SK-N-SH (cell line): ENCODE data around the gene POU4F2. TPM values are rescaled to one million over a fixed set of nuclear protein-coding genes. Genes with fewer than 3 reads are reported as not detected.

Experiments used
- CTCF ChIA-PET: fragments of 300-600, 350-600 bp; formaldehyde crosslinking; extraction: SDS; loops from one replicate; lab custom pipeline; 2021; lab: Yijun Ruan, JAX
- POLR2A ChIA-PET: fragments of 350-600 bp; sonication (Branson Sonifier 250); formaldehyde crosslinking; extraction: SDS; loops from one replicate; lab custom pipeline; 2020; ENCODE audit warnings: antibody characterized with exemption, inconsistent platforms; lab: Yijun Ruan, JAX
- DNase-seq: peaks from one replicate; pipeline ENCODE4 v3.0.0; 2012
- H2AFZ ChIP-seq: fragments of 200-600 bp; sonication (generic); 2 replicates; pipeline ENCODE4 v1.8.1; 2016; ENCODE audit warnings: antibody characterized with exemption, mild to moderate bottlenecking, low read depth
- H3F3A ChIP-seq: fragments of 200-600 bp; sonication (generic); replicated peaks from 2 replicates; pipeline ENCODE3; 2016; ENCODE audit warnings: antibody characterized with exemption, mild to moderate bottlenecking; ENCODE audit not compliant: insufficient read depth
- H3K27ac ChIP-seq, 2 experiments: fragments of 200-500 bp in 1 of 2; fragments of 200-600 bp in 1 of 2; sonication (Bioruptor generic) in 1 of 2; sonication (generic), shearing (Covaris generic) in 1 of 2; 2 replicates each; pipeline versions ENCODE4 v1.5.1 to v1.6.1; 2014 to 2016; ENCODE audit warnings: low read depth in 2 of 2, inconsistent platforms in 1 of 2, low read length in 1 of 2, mild to moderate bottlenecking in 1 of 2, mixed read lengths in 1 of 2
- H3K27me3 ChIP-seq: fragments of 200-600 bp; sonication (generic), shearing (Covaris generic); 2 replicates; pipeline ENCODE4 v1.6.1; 2016; ENCODE audit warnings: mixed run types; ENCODE audit not compliant: insufficient read depth
- H3K36me3 ChIP-seq, 2 experiments: fragments of 200-500 bp in 1 of 2; fragments of 200-600 bp in 1 of 2; sonication (Bioruptor generic) in 1 of 2; sonication (generic) in 1 of 2; replicated peaks in 1 of 2; 2 replicates each; pipeline versions ENCODE3 to v1.5.1; 2014 to 2016; ENCODE audit warnings: low read length in 1 of 2, mild to moderate bottlenecking in 1 of 2; ENCODE audit not compliant: insufficient read depth in 2 of 2, control insufficient read depth in 1 of 2
- H3K4me1 ChIP-seq, 2 experiments: fragments of 200-500 bp in 1 of 2; fragments of 200-600 bp in 1 of 2; sonication (Bioruptor generic) in 1 of 2; sonication (generic), shearing (Covaris generic) in 1 of 2; 2 replicates each; pipeline versions ENCODE4 v1.5.1 to v1.6.1; 2014 to 2016; ENCODE audit warnings: low read depth in 1 of 2, low read length in 1 of 2, mixed run types in 1 of 2; ENCODE audit not compliant: insufficient read depth in 2 of 2, control insufficient read depth in 1 of 2
- H3K4me2 ChIP-seq: fragments of 200-600 bp; sonication (generic), shearing (Covaris generic); 2 replicates; pipeline ENCODE4 v1.6.1; 2017; ENCODE audit warnings: mixed run types
- H3K4me3 ChIP-seq, 2 experiments: fragments of 200-500 bp in 1 of 2; fragments of 200-600 bp in 1 of 2; sonication (Bioruptor generic) in 1 of 2; sonication (generic), shearing (Covaris generic) in 1 of 2; 2 replicates each; pipeline versions ENCODE4 v1.5.1 to v1.8.1; 2014 to 2016; ENCODE audit warnings: low read depth in 2 of 2, inconsistent platforms in 1 of 2, low read length in 1 of 2, mild to moderate bottlenecking in 1 of 2, mixed read lengths in 1 of 2, moderate library complexity in 1 of 2
- H3K79me2 ChIP-seq: fragments of 200-600 bp; sonication (generic); 2 replicates; pipeline ENCODE4 v1.8.1; 2017; ENCODE audit warnings: mild to moderate bottlenecking; ENCODE audit not compliant: insufficient read depth
- H3K9ac ChIP-seq: fragments of 200-600 bp; sonication (generic); 2 replicates; pipeline ENCODE4 v1.6.1; 2017; ENCODE audit warnings: mixed run types
- H3K9me2 ChIP-seq: fragments of 200-600 bp; sonication (generic); 2 replicates; pipeline ENCODE4 v1.6.1; 2017; ENCODE audit warnings: mixed run types
- H3K9me3 ChIP-seq: fragments of 200-600 bp; sonication (generic); 2 replicates; pipeline ENCODE4 v1.6.1; 2017; ENCODE audit warnings: mixed run types, mild to moderate bottlenecking, moderate library complexity
- H4K20me1 ChIP-seq: fragments of 200-600 bp; sonication (generic); 2 replicates; pipeline ENCODE4 v1.6.1; 2017; ENCODE audit warnings: mild to moderate bottlenecking, mixed run types; ENCODE audit not compliant: insufficient read depth
- ELF1 ChIP-seq: IDR thresholded peaks from 2 replicates; pipeline ENCODE4 v1.4.0; 2012
- EZH2phosphoT487 ChIP-seq: fragments of 200-600 bp; sonication (generic); IDR thresholded peaks from 2 replicates; pipeline ENCODE4 v1.6.1; 2017; ENCODE audit warnings: low read depth, mixed run types, mild to moderate bottlenecking, antibody characterized with exemption, moderate library complexity, borderline replicate concordance
- FOSL2 ChIP-seq: IDR thresholded peaks from 2 replicates; pipeline ENCODE4 v1.4.0; 2012; ENCODE audit warnings: low read depth, mild to moderate bottlenecking, moderate library complexity, borderline replicate concordance
- JUND ChIP-seq: IDR thresholded peaks from 2 replicates; pipeline ENCODE4 v1.4.0; 2012
- MEF2A ChIP-seq: IDR thresholded peaks from 2 replicates; pipeline ENCODE4 v1.4.0; 2012; ENCODE audit warnings: low read depth, borderline replicate concordance
- MXI1 ChIP-seq: IDR thresholded peaks from 2 replicates; pipeline ENCODE4 v1.6.1; 2012; ENCODE audit warnings: mild to moderate bottlenecking, low read depth, low read length, improper control_type of control experiment
- NRF1 ChIP-seq: IDR thresholded peaks from 2 replicates; pipeline ENCODE4 v1.6.1; 2012; ENCODE audit warnings: low read depth, mild to moderate bottlenecking, low read length
- RXRA ChIP-seq: IDR thresholded peaks from 2 replicates; pipeline ENCODE4 v1.4.0; 2012; ENCODE audit warnings: low read depth, mild to moderate bottlenecking, borderline replicate concordance
- SMC3 ChIP-seq: IDR thresholded peaks from 2 replicates; pipeline ENCODE4 v1.6.1; 2012; ENCODE audit warnings: low read depth, low read length, improper control_type of control experiment
- TCF12 ChIP-seq: IDR thresholded peaks from 2 replicates; pipeline ENCODE4 v1.4.0; 2012
- TEAD4 ChIP-seq: IDR thresholded peaks from 2 replicates; pipeline ENCODE4 v1.4.0; 2012; ENCODE audit warnings: mild to moderate bottlenecking, borderline replicate concordance; ENCODE audit not compliant: insufficient read depth
- YY1 ChIP-seq: IDR thresholded peaks from 2 replicates; pipeline ENCODE4 v1.4.0; 2012; ENCODE audit warnings: low read depth, mild to moderate bottlenecking
- WGBS: methylation state at CpG from one replicate; pipeline ENCODE4 v1.1.6; 2017; ENCODE audit warnings: low lambda C conversion rate; 5-methylcytosine and 5-hydroxymethylcytosine counted together
- polyA plus RNA-seq, 3 experiments: library from polyadenylated mRNA; depleted of rRNA; stranded (reverse); fragments of >200 nt; gene quantifications; 2 replicates each; pipeline ENCODE4 v1.2.3, GENCODE V29; 2012
- TF ChIP-seq, protein P1 (sequence below): IDR thresholded peaks from 2 replicates; pipeline ENCODE4 v1.6.1; 2012; ENCODE audit warnings: mild to moderate bottlenecking, low read depth, low read length, moderate library complexity
- TF ChIP-seq, protein P2 (sequence below): IDR thresholded peaks from 2 replicates; pipeline ENCODE4 v1.4.0; 2012; ENCODE audit warnings: low read depth
- TF ChIP-seq, protein P3 (sequence below): IDR thresholded peaks from 2 replicates; pipeline ENCODE4; 2012

Gene POU4F2
- polyA plus RNA-seq, 1 of the 3 experiments (the other 2 are of a cell fraction): not detected

DNA sequence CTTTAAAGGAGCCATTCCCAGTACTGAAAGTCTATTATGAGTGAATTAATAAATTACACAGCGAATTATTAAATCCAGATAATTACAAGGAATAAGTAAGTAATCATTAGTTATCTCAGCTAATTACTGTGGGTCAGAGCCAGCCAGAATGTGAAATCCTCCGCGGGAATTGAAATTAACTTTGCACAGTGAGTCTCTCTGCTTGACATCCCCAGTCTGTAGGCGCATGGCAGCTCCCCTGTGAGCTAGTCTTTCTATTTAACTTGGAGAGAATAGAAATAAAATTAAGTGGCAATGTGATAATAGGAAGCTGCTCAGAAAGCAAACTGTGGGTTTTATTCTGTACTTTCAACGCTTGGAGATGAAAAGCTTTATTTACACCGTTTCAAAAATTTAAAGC, 7.2 kb downstream of the POU4F2 start:
- CTCF ChIA-PET: interaction anchor here (1.0 kb wide), 1 partner anchor 303 kb away, joined by 4 read pairs; no protein-coding TSS in a partner anchor
- Histone ChIP-seq H3K4me2 (no peak overlapping the region), H3K9ac (no peak overlapping the region), H2AFZ (no peak overlapping the region), H4K20me1 (no peaks in the 10 kb centered on the region), H3K4me3 (no peak overlapping the region), H3K9me2 (no peaks in the 10 kb centered on the region), H3K36me3 (no peaks in the 10 kb centered on the region), H3K9me3 (no peaks in the 10 kb centered on the region), H3K79me2 (no peaks in the 10 kb centered on the region), H3K4me1 (no peaks in the 10 kb centered on the region; a peak in 2 of 4 replicates), H3K27ac (no peak overlapping the region), H3K27me3 (peaks cover 41% of the 10 kb centered on the region), H3F3A (no peaks in the 10 kb centered on the region)
- WGBS: under 1% methylated on average over 6 of the region's 6 CpGs
- DNase-seq: no peak
- no peak for TF ChIP-seq FOSL2
- TF ChIP-seq MEF2A: no peak
- no peak for TF ChIP-seq ELF1
- TF ChIP-seq NRF1: no peak
- no peak for TF ChIP-seq TEAD4
- TF ChIP-seq, protein P1, sequence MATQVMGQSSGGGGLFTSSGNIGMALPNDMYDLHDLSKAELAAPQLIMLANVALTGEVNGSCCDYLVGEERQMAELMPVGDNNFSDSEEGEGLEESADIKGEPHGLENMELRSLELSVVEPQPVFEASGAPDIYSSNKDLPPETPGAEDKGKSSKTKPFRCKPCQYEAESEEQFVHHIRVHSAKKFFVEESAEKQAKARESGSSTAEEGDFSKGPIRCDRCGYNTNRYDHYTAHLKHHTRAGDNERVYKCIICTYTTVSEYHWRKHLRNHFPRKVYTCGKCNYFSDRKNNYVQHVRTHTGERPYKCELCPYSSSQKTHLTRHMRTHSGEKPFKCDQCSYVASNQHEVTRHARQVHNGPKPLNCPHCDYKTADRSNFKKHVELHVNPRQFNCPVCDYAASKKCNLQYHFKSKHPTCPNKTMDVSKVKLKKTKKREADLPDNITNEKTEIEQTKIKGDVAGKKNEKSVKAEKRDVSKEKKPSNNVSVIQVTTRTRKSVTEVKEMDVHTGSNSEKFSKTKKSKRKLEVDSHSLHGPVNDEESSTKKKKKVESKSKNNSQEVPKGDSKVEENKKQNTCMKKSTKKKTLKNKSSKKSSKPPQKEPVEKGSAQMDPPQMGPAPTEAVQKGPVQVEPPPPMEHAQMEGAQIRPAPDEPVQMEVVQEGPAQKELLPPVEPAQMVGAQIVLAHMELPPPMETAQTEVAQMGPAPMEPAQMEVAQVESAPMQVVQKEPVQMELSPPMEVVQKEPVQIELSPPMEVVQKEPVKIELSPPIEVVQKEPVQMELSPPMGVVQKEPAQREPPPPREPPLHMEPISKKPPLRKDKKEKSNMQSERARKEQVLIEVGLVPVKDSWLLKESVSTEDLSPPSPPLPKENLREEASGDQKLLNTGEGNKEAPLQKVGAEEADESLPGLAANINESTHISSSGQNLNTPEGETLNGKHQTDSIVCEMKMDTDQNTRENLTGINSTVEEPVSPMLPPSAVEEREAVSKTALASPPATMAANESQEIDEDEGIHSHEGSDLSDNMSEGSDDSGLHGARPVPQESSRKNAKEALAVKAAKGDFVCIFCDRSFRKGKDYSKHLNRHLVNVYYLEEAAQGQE: no peak
- TF ChIP-seq EZH2phosphoT487: no peak
- no peak for TF ChIP-seq RXRA
- TF ChIP-seq, protein P2, sequence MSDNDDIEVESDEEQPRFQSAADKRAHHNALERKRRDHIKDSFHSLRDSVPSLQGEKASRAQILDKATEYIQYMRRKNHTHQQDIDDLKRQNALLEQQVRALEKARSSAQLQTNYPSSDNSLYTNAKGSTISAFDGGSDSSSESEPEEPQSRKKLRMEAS: no peak
- TF ChIP-seq MXI1: no peak
- TF ChIP-seq YY1: no peak
- no peak for TF ChIP-seq SMC3
- no peak for TF ChIP-seq JUND
- TF ChIP-seq, protein P3, sequence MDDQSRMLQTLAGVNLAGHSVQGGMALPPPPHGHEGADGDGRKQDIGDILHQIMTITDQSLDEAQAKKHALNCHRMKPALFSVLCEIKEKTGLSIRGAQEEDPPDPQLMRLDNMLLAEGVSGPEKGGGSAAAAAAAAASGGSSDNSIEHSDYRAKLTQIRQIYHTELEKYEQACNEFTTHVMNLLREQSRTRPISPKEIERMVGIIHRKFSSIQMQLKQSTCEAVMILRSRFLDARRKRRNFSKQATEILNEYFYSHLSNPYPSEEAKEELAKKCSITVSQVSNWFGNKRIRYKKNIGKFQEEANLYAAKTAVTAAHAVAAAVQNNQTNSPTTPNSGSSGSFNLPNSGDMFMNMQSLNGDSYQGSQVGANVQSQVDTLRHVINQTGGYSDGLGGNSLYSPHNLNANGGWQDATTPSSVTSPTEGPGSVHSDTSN: no peak
- TF ChIP-seq TCF12: no peak
- POLR2A ChIA-PET: no interaction called here
